Activated T-helper 1 cell treated with anti-CD3 and anti-CD28 coated beads, Interleukin-12 subunit alpha, Interleukin-12 subunit beta, Interleukin-2, Interleukin-4 antibody, amounts not matched to agents 30 ng/mL and 10 ng/mL and 1 ng/mL, durations not matched to agents 14 hours and 24 hours and 36 hours (primary cell): ENCODE measurements around the gene STIM2. TPM values are rescaled to one million over a fixed set of nuclear protein-coding genes. Genes with fewer than 3 reads are reported as not detected.
"Not testable (repeated sequence)": the region's sequence is repeated elsewhere in the genome, so short reads cannot be mapped to it uniquely, and the experiment has no call there.

Experiments used
- DNase-seq: peaks from one replicate; pipeline ENCODE4 v3.0.0; 2021; ENCODE audit warnings: low spot score
- H3K27ac Mint-ChIP-seq: one replicate; pipeline ENCODE4 v1.8.0; 2021; ENCODE audit warnings: mild to moderate bottlenecking, mixed read lengths
- H3K27me3 Mint-ChIP-seq: one replicate; pipeline ENCODE4 v1.8.0; 2022; ENCODE audit warnings: mild to moderate bottlenecking, moderate library complexity, mixed read lengths; ENCODE audit not compliant: insufficient read depth
- H3K36me3 Mint-ChIP-seq: one replicate; pipeline ENCODE4 v1.8.0; 2021; ENCODE audit warnings: low read depth, mixed read lengths
- H3K4me1 Mint-ChIP-seq: one replicate; pipeline ENCODE4 v1.8.0; 2021; ENCODE audit warnings: low read depth, mixed read lengths
- H3K4me3 Mint-ChIP-seq: one replicate; pipeline ENCODE4 v1.8.0; 2021; ENCODE audit warnings: mild to moderate bottlenecking, moderate library complexity, mixed read lengths
- H3K9me3 Mint-ChIP-seq: one replicate; pipeline ENCODE4 v1.8.0; 2021; ENCODE audit warnings: mixed read lengths
- intact Hi-C: fragments of 100-400 bp; cut with micrococcal nuclease; formaldehyde crosslinking; loops from one replicate; pipeline ENCODE4 v1.15.1; 2024
- total RNA-seq: library from RNA; stranded (reverse); gene quantifications from 2 replicates; pipeline ENCODE4 v1.2.3, GENCODE V29; 2022

STIM2 gene
- total RNA-seq, 1 donor from 2014 or later = 54.1 TPM

- peaks cover 3% of the 10 kb centered on the region for H3K9me3 Mint-ChIP-seq
- H3K4me3 Mint-ChIP-seq = no peak overlapping the region
- H3K27me3 Mint-ChIP-seq = no peaks in the 10 kb centered on the region
- H3K4me1 Mint-ChIP-seq = peaks cover 8% of the 10 kb centered on the region
- H3K27ac Mint-ChIP-seq = no peak overlapping the region
- intact Hi-C loops = no loop called here
- H3K36me3 Mint-ChIP-seq = peaks cover 15% of the 10 kb centered on the region
- no peak for DNase-seq
Measured at GRCh38 chr4:26953770-26954423, 93.3 kb downstream of the STIM2 start.

- Mint-ChIP-seq H3K4me3 (no peak overlapping the region), H3K36me3 (peaks cover 16% of the 10 kb centered on the region), H3K4me1 (peaks cover 21% of the 10 kb centered on the region), H3K27me3 (no peaks in the 10 kb centered on the region), H3K27ac (no peak overlapping the region), H3K9me3 (peaks cover 3% of the 10 kb centered on the region)
- intact Hi-C loops = no loop called here
- no peak for DNase-seq
Measured at GRCh38 chr4:26955241-26955640, 94.6 kb downstream of the STIM2 start.

- no peaks in the 10 kb centered on the region for H3K9me3 Mint-ChIP-seq
- no peak overlapping the region for H3K4me3 Mint-ChIP-seq
- H3K27me3 Mint-ChIP-seq = no peaks in the 10 kb centered on the region
- H3K36me3 Mint-ChIP-seq = peaks cover 14% of the 10 kb centered on the region
- intact Hi-C loops = loop anchor here (1.0 to 2.0 kb wide), 5 partner anchors 34 to 213 kb away; no protein-coding TSS in a partner anchor
- peak overlapping the region; percentile 18 for H3K27ac Mint-ChIP-seq
- peaks cover 40% of the 10 kb centered on the region for H3K4me1 Mint-ChIP-seq
- no peak for DNase-seq
Measured at GRCh38 chr4:26958925-26959653, 98.4 kb downstream of the STIM2 start.

- H3K4me1 Mint-ChIP-seq = peaks cover 46% of the 10 kb centered on the region
- H3K36me3 Mint-ChIP-seq = peaks cover 14% of the 10 kb centered on the region
- intact Hi-C loops = loop anchor here (1.0 to 2.0 kb wide), 5 partner anchors 34 to 213 kb away; no protein-coding TSS in a partner anchor
- DNase-seq = no peak
- no peaks in the 10 kb centered on the region for H3K9me3 Mint-ChIP-seq
- H3K27ac Mint-ChIP-seq = peak overlapping the region; percentile 18
- no peaks in the 10 kb centered on the region for H3K27me3 Mint-ChIP-seq
- no peak overlapping the region for H3K4me3 Mint-ChIP-seq
Measured at GRCh38 chr4:26959654-26960047, 99.0 kb downstream of the STIM2 start.

GRCh38 chr4:26962720-26963119 is 102.1 kb downstream of the STIM2 start:
- H3K27me3 Mint-ChIP-seq = no peaks in the 10 kb centered on the region
- peaks cover 50% of the 10 kb centered on the region for H3K4me1 Mint-ChIP-seq
- no peaks in the 10 kb centered on the region for H3K9me3 Mint-ChIP-seq
- no peak overlapping the region for H3K4me3 Mint-ChIP-seq
- H3K27ac Mint-ChIP-seq = no peak overlapping the region
- no peak for DNase-seq
- H3K36me3 Mint-ChIP-seq = peaks cover 19% of the 10 kb centered on the region
- intact Hi-C loops = no loop called here

- H3K27ac Mint-ChIP-seq = no peak overlapping the region
- no peak for DNase-seq
- H3K36me3 Mint-ChIP-seq = peaks cover 11% of the 10 kb centered on the region
- no peaks in the 10 kb centered on the region for H3K9me3 Mint-ChIP-seq
- peaks cover 36% of the 10 kb centered on the region for H3K4me1 Mint-ChIP-seq
- intact Hi-C loops = no loop called here
- H3K4me3 Mint-ChIP-seq = no peak overlapping the region
- H3K27me3 Mint-ChIP-seq = no peaks in the 10 kb centered on the region
Measured at GRCh38 chr4:26964512-26964911, 103.9 kb downstream of the STIM2 start.

GRCh38 chr4:26964994-26965393 is 104.4 kb downstream of the STIM2 start:
- no peaks in the 10 kb centered on the region for H3K27me3 Mint-ChIP-seq
- H3K27ac Mint-ChIP-seq = no peak overlapping the region
- H3K4me1 Mint-ChIP-seq = peaks cover 31% of the 10 kb centered on the region
- no peaks in the 10 kb centered on the region for H3K9me3 Mint-ChIP-seq
- intact Hi-C loops = no loop called here
- peaks cover 11% of the 10 kb centered on the region for H3K36me3 Mint-ChIP-seq
- no peak overlapping the region for H3K4me3 Mint-ChIP-seq
- DNase-seq = no peak

GRCh38 chr4:26975464-26976181 is 115.0 kb downstream of the STIM2 start:
- DNase-seq, H3K27me3 Mint-ChIP-seq, H3K27ac Mint-ChIP-seq, H3K4me3 Mint-ChIP-seq, H3K9me3 Mint-ChIP-seq, intact Hi-C loops: not testable (repeated sequence)
- Mint-ChIP-seq H3K36me3 (peaks cover 12% of the 10 kb centered on the region), H3K4me1 (peaks cover 18% of the 10 kb centered on the region)

- Mint-ChIP-seq H3K9me3 (no peaks in the 10 kb centered on the region), H3K4me1 (peaks cover 27% of the 10 kb centered on the region), H3K27me3 (no peaks in the 10 kb centered on the region), H3K4me3 (no peak overlapping the region), H3K27ac (no peak overlapping the region), H3K36me3 (peaks cover 11% of the 10 kb centered on the region)
- intact Hi-C loops = no loop called here
- no peak for DNase-seq
Measured at GRCh38 chr4:26978387-26979053, 117.9 kb downstream of the STIM2 start.

GRCh38 chr4:26984896-26985295 is 124.3 kb downstream of the STIM2 start:
- H3K36me3 Mint-ChIP-seq = peaks cover 13% of the 10 kb centered on the region
- H3K4me1 Mint-ChIP-seq = peaks cover 44% of the 10 kb centered on the region
- no peak overlapping the region for H3K27ac Mint-ChIP-seq
- intact Hi-C loops = loop anchor here (2.0 kb wide), 1 partner anchor 100 kb away; no protein-coding TSS in a partner anchor
- H3K9me3 Mint-ChIP-seq = no peaks in the 10 kb centered on the region
- H3K4me3 Mint-ChIP-seq = no peak overlapping the region
- no peak for DNase-seq
- no peaks in the 10 kb centered on the region for H3K27me3 Mint-ChIP-seq

GRCh38 chr4:26985873-26986272 is 125.2 kb downstream of the STIM2 start:
- intact Hi-C loops = loop anchor here (1.0 to 2.0 kb wide), 2 partner anchors 8 to 101 kb away; no protein-coding TSS in a partner anchor

GRCh38 chr4:26987191-26987590 is 126.5 kb downstream of the STIM2 start:
- Mint-ChIP-seq H3K27me3 (no peaks in the 10 kb centered on the region), H3K4me1 (peaks cover 48% of the 10 kb centered on the region), H3K27ac (peak overlapping the region; percentile 27), H3K36me3 (peaks cover 17% of the 10 kb centered on the region), H3K4me3 (no peak overlapping the region), H3K9me3 (peaks cover 9% of the 10 kb centered on the region)
- DNase-seq = no peak
- intact Hi-C loops = no loop called here

More at GRCh38 chr4:26985873-26986272, 125.2 kb downstream of the STIM2 start:
- H3K27ac Mint-ChIP-seq = no peak overlapping the region
- H3K27me3 Mint-ChIP-seq = no peaks in the 10 kb centered on the region
- peak; percentile 44 for DNase-seq
- peak overlapping the region; percentile 35 for H3K4me3 Mint-ChIP-seq
- H3K4me1 Mint-ChIP-seq = peaks cover 44% of the 10 kb centered on the region
- H3K36me3 Mint-ChIP-seq = peaks cover 14% of the 10 kb centered on the region
- peaks cover 6% of the 10 kb centered on the region for H3K9me3 Mint-ChIP-seq
